Ishikawa (cell line): Measurements from ENCODE around the gene ARHGEF28.
A peak's percentile ranks its signal among the peaks of the same experiment; 100 is the strongest.

Source experiments
- CEBPB ChIP-seq: IDR thresholded peaks from 2 replicates; pipeline ENCODE4 v1.6.1; 2012
- CREB1 ChIP-seq: IDR thresholded peaks from 2 replicates; pipeline ENCODE4 v1.6.1; 2012; ENCODE audit warnings: low read depth
- EGR1 ChIP-seq: IDR thresholded peaks from 2 replicates; pipeline ENCODE4 v1.6.1; 2012
- EP300 ChIP-seq: IDR thresholded peaks from 2 replicates; pipeline ENCODE4 v1.6.1; 2012; ENCODE audit warnings: borderline replicate concordance
- FOXM1 ChIP-seq: IDR thresholded peaks from 2 replicates; pipeline ENCODE4 v1.6.1; 2012; ENCODE audit warnings: low read depth, borderline replicate concordance
- MAX ChIP-seq: IDR thresholded peaks from 2 replicates; pipeline ENCODE4 v1.6.1; 2012
- NFIC ChIP-seq: IDR thresholded peaks from 2 replicates; pipeline ENCODE4 v1.6.1; 2012
- RAD21 ChIP-seq: IDR thresholded peaks from 2 replicates; pipeline ENCODE4 v1.6.1; 2012; ENCODE audit warnings: low read depth
- TAF1 ChIP-seq: IDR thresholded peaks from 2 replicates; pipeline ENCODE4 v1.6.1; 2012; ENCODE audit warnings: low read depth, mild to moderate bottlenecking
- TCF12 ChIP-seq: IDR thresholded peaks from 2 replicates; pipeline ENCODE4 v1.6.1; 2012; ENCODE audit warnings: low read depth
- TEAD4 ChIP-seq: IDR thresholded peaks from 2 replicates; pipeline ENCODE4 v1.6.1; 2012
- YY1 ChIP-seq: IDR thresholded peaks from 2 replicates; pipeline ENCODE4 v1.6.1; 2012; ENCODE audit warnings: low read depth
- ZBTB7A ChIP-seq: IDR thresholded peaks from 2 replicates; pipeline ENCODE4 v1.6.1; 2012; ENCODE audit warnings: low read depth
- TF ChIP-seq, protein P1 (sequence below): IDR thresholded peaks from 2 replicates; pipeline ENCODE4 v1.6.1; 2012
- TF ChIP-seq, protein P2 (sequence below): IDR thresholded peaks from 2 replicates; pipeline ENCODE4 v1.6.1; 2012; ENCODE audit warnings: low read depth, mild to moderate bottlenecking

Gene ARHGEF28

GRCh38 chr5:73821003-73821402, 195.0 kb downstream of the ARHGEF28 start:
- TF ChIP-seq NFIC (no peak), YY1 (no peak), TCF12 (no peak), EGR1 (no peak), MAX (no peak), ZBTB7A (no peak), TEAD4 (no peak), FOXM1 (no peak), CEBPB (no peak), CREB1 (no peak), TAF1 (no peak), EP300 (no peak), RAD21 (no peak)
- TF ChIP-seq, protein P1, sequence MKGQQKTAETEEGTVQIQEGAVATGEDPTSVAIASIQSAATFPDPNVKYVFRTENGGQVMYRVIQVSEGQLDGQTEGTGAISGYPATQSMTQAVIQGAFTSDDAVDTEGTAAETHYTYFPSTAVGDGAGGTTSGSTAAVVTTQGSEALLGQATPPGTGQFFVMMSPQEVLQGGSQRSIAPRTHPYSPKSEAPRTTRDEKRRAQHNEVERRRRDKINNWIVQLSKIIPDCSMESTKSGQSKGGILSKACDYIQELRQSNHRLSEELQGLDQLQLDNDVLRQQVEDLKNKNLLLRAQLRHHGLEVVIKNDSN: no peak
- TF ChIP-seq, protein P2, sequence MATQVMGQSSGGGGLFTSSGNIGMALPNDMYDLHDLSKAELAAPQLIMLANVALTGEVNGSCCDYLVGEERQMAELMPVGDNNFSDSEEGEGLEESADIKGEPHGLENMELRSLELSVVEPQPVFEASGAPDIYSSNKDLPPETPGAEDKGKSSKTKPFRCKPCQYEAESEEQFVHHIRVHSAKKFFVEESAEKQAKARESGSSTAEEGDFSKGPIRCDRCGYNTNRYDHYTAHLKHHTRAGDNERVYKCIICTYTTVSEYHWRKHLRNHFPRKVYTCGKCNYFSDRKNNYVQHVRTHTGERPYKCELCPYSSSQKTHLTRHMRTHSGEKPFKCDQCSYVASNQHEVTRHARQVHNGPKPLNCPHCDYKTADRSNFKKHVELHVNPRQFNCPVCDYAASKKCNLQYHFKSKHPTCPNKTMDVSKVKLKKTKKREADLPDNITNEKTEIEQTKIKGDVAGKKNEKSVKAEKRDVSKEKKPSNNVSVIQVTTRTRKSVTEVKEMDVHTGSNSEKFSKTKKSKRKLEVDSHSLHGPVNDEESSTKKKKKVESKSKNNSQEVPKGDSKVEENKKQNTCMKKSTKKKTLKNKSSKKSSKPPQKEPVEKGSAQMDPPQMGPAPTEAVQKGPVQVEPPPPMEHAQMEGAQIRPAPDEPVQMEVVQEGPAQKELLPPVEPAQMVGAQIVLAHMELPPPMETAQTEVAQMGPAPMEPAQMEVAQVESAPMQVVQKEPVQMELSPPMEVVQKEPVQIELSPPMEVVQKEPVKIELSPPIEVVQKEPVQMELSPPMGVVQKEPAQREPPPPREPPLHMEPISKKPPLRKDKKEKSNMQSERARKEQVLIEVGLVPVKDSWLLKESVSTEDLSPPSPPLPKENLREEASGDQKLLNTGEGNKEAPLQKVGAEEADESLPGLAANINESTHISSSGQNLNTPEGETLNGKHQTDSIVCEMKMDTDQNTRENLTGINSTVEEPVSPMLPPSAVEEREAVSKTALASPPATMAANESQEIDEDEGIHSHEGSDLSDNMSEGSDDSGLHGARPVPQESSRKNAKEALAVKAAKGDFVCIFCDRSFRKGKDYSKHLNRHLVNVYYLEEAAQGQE: no peak

DNA sequence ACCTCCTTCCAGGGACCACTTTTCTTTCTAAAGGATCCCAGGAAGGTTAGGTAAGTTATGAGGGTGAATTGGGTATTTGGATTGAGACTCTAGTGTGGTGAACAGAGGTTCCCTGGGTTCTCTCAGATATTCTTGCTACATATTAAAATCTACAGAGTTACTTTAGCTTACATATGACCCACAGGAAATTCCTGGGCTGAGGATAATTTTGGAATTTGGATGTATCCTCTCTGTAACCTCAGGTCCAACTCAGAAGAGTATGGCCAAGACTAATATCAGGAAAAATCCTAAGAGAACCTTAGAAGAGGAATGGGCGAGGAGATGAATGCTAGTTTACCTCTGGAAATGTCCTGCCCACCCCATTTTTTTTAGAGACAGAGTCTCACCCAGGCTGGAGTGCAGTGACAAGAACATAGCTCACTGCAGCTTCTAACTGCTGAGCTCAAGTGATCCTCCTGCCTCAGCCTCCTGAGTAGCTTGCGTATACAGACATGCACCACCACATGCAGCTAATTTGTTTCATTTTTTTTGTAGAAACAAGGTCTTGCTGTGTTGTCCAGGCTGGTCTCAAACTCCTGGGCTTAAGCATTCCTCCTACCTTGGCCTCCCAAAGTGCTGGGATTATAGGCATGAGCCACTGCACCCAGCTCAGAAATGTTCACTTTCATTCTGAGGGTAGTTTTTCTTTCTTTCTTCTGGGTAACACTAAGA, 196.4 kb downstream of the ARHGEF28 start:
- no peak for TF ChIP-seq EGR1
- no peak for TF ChIP-seq ZBTB7A
- TF ChIP-seq NFIC: no peak

- no peak for TF ChIP-seq EP300
- TF ChIP-seq MAX: no peak
- TF ChIP-seq TCF12: no peak
- no peak for TF ChIP-seq RAD21
- TF ChIP-seq NFIC: no peak
- no peak for TF ChIP-seq TAF1
- no peak for TF ChIP-seq YY1
- TF ChIP-seq, protein P1: no peak
- TF ChIP-seq EGR1: no peak
- TF ChIP-seq TEAD4: no peak
These were observed 197.0 kb downstream of the ARHGEF28 start for GRCh38 chr5:73822989-73823339.

DNA sequence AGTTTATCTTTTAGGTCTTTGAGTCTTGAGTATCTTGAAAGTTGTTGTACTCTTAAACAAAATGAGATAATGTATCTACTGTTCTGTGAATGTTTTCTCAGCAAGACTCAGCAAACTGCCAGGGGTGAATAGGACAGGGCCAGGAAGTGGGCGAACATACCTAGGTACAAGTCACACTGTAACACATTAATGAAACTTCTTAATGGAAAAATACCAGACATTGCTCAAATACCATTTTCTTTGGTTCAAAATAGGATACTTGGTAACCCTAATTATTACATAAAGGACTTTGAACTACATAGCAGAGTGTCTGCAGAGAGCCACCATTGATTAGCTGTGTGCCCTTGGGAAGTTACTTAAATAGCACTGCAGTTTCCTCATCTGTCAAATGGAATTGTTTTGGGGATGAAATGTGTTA, 197.5 kb downstream of the ARHGEF28 start:
- TF ChIP-seq TEAD4: peak; percentile 33; the same call in 1 of the 2 replicates
- no peak for TF ChIP-seq ZBTB7A

DNA sequence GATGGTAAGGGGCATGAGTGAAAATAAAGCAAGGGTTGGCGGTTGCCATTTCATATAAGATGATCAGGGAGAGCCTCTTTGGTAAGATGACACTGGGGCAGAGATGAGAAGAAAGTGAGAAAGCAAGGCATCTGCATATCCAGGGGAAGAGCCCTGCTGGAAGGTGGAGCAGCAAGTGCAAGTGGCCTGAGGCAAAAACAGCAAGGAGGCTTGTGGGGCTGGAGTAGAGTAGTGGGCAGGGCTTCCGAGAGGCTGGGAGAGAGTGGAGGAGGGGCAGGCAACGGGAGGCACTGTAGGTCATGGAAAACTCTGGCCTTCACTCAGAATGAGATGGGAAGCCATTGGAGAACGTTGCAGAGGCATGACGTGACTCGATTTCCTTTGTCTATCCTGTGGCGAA, 199.2 kb downstream of the ARHGEF28 start:
- TF ChIP-seq TCF12: no peak
- no peak for TF ChIP-seq RAD21
- no peak for TF ChIP-seq CEBPB
- TF ChIP-seq MAX: no peak
- TF ChIP-seq, protein P2: no peak
- TF ChIP-seq, protein P1: no peak
- no peak for TF ChIP-seq YY1
- TF ChIP-seq EP300: no peak
- no peak for TF ChIP-seq CREB1
- no peak for TF ChIP-seq TEAD4
- TF ChIP-seq ZBTB7A: no peak
- TF ChIP-seq TAF1: no peak
- no peak for TF ChIP-seq EGR1
- no peak for TF ChIP-seq FOXM1
- no peak for TF ChIP-seq NFIC

DNA sequence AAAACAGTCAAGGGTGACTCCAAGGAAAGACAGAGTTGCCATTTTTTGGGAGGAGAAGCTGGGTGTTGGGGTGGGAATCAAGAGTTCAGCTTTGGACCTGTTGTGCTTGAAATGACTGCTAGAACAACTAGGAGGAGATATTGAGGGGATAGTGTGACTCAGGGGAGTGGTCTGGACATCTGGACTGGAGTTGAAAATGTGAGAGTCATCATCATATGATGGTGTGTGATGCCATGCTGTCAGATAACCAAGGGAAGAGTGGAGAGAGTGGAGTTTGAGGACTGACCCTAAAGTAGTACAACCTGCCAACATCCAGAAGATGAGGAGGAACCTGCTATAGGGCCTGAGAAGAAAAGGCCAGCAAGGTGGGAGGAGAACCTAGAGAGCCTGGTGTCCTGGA, 199.7 kb downstream of the ARHGEF28 start:
- no peak for TF ChIP-seq CREB1
- TF ChIP-seq RAD21: no peak
- TF ChIP-seq TEAD4: no peak
- TF ChIP-seq MAX: no peak
- no peak for TF ChIP-seq EP300
- no peak for TF ChIP-seq TCF12
- TF ChIP-seq TAF1: no peak
